OCI-LY3 (cell line): Measurements from ENCODE around the gene CXCL14.

Source experiments
- H2AFZ ChIP-seq: fragments of 200-600, 300-600 bp; shearing (Covaris generic); 2 replicates; pipeline ENCODE4 v1.6.0; 2014; ENCODE audit warnings: antibody characterized with exemption, low read depth, low read length
- H3K27ac ChIP-seq: fragments of 200-600, 300-600 bp; sonication (generic); 2 replicates; pipeline ENCODE4 v1.5.1; 2014; ENCODE audit warnings: mild to moderate bottlenecking, low read length, moderate library complexity, mixed read lengths
- H3K27me3 ChIP-seq: fragments of 200-600, 300-600 bp; sonication (generic); 2 replicates; pipeline ENCODE4 v1.6.1; 2014; ENCODE audit warnings: low read depth, low read length, mixed read lengths
- H3K36me3 ChIP-seq: fragments of 200-600, 300-600 bp; sonication (generic); replicated peaks from 2 replicates; pipeline ENCODE3; 2014; ENCODE audit warnings: low read depth, low read length, mixed read lengths
- H3K4me1 ChIP-seq: fragments of 300-600, 200-600 bp; sonication (generic); 2 replicates; pipeline ENCODE4 v1.6.1; 2014; ENCODE audit warnings: low read length, mixed read lengths
- H3K4me2 ChIP-seq: fragments of 200-600, 300-600 bp; sonication (generic); 2 replicates; pipeline ENCODE4 v1.6.1; 2014; ENCODE audit warnings: low read length, mixed read lengths
- H3K4me3 ChIP-seq: fragments of 300-600, 200-600 bp; sonication (generic); 2 replicates; pipeline ENCODE4 v1.5.1; 2014; ENCODE audit warnings: antibody characterized with exemption, mild to moderate bottlenecking, low read length, moderate library complexity
- H3K79me2 ChIP-seq: fragments of 300-600, 200-600 bp; shearing (Covaris generic); 2 replicates; pipeline ENCODE4 v1.6.1; 2014; ENCODE audit warnings: mild to moderate bottlenecking, low read length, mixed read lengths
- H3K9ac ChIP-seq: fragments of 300-600, 200-600 bp; shearing (Covaris generic); 2 replicates; pipeline ENCODE4 v1.6.0; 2014; ENCODE audit warnings: mild to moderate bottlenecking, low read length, moderate library complexity
- H3K9me3 ChIP-seq: fragments of 200-600, 300-600 bp; shearing (Covaris generic); 2 replicates; pipeline ENCODE4 v1.6.1; 2014; ENCODE audit warnings: low read length, mixed read lengths; ENCODE audit not compliant: insufficient read depth
- H4K20me1 ChIP-seq: fragments of 200-600, 300-600 bp; sonication (generic); 2 replicates; pipeline ENCODE4 v1.6.1; 2016; ENCODE audit warnings: low read length, mixed read lengths; ENCODE audit not compliant: insufficient read depth
- CTCF ChIP-seq: fragments of 200-600, 300-600 bp; sonication (generic); IDR thresholded peaks from 2 replicates; pipeline ENCODE4 v1.5.1; 2014; ENCODE audit warnings: antibody characterized with exemption, low read length, low read depth
- EZH2phosphoT487 ChIP-seq: fragments of 200-600 bp; shearing (Covaris generic); IDR thresholded peaks from 2 replicates; pipeline ENCODE4 v1.6.1; 2018; ENCODE audit warnings: antibody characterized with exemption, mixed run types, low read depth

Gene CXCL14

GRCh38 chr5:135555530-135555929 lies 23.3 kb downstream of the CXCL14 start:
- Histone ChIP-seq H4K20me1 (no peaks in the 10 kb centered on the region), H3K27me3 (peaks cover 19% of the 10 kb centered on the region; the same call in 1 of the 2 replicates), H3K9ac (no peak overlapping the region), H3K36me3 (no peaks in the 10 kb centered on the region), H3K4me3 (no peak overlapping the region), H3K4me1 (peaks cover 15% of the 10 kb centered on the region), H3K79me2 (no peaks in the 10 kb centered on the region), H2AFZ (no peak overlapping the region), H3K27ac (no peak overlapping the region), H3K9me3 (no peaks in the 10 kb centered on the region), H3K4me2 (no peak overlapping the region)
- TF ChIP-seq CTCF (no peak), EZH2phosphoT487 (no peak)

DNA sequence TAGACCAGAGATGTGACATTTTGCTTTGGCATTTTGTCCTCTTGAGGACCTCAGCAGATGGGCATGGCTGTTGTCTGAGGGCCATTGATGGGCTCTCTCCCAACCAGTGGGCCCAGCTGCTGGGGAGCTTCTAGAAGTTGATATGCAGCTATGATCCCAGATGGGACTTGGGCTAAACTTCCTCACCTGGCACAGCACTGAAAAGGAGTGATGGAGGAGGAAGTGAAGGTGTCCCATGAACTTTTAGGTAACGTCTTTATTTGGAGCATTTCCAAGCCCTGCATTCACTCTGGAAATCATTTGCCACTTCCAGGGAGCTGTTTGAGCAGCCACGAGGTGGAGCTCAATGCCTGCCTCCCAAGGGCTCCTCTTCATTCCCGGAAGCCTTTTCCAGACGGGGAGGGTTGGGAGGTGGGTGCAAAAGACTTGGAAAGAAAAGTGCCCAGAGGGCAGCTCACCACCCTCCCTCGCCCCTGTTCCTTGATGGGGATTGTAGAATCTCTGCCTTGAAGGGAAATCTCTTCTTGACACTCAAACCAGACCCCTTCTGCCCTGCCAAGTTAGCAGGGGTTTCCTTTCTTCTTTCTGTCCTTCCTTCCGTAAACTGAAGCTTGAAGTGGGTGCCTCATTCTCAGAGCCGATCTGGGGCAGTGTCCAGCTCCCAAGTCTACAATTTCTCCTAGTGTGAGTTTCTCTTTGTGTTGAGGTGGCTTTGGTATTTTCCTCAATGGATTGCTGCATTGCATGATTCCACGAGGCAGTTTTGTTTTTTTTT lies 24.9 kb downstream of the CXCL14 start:
- Histone ChIP-seq H3K4me3 (no peak overlapping the region), H3K9ac (no peak overlapping the region), H4K20me1 (no peaks in the 10 kb centered on the region), H3K4me1 (peaks cover 10% of the 10 kb centered on the region), H3K27ac (no peak overlapping the region), H3K9me3 (no peaks in the 10 kb centered on the region), H3K27me3 (peaks cover 29% of the 10 kb centered on the region), H3K36me3 (no peaks in the 10 kb centered on the region), H3K79me2 (no peaks in the 10 kb centered on the region), H3K4me2 (no peak overlapping the region), H2AFZ (no peak overlapping the region)
- no peak for TF ChIP-seq CTCF

DNA sequence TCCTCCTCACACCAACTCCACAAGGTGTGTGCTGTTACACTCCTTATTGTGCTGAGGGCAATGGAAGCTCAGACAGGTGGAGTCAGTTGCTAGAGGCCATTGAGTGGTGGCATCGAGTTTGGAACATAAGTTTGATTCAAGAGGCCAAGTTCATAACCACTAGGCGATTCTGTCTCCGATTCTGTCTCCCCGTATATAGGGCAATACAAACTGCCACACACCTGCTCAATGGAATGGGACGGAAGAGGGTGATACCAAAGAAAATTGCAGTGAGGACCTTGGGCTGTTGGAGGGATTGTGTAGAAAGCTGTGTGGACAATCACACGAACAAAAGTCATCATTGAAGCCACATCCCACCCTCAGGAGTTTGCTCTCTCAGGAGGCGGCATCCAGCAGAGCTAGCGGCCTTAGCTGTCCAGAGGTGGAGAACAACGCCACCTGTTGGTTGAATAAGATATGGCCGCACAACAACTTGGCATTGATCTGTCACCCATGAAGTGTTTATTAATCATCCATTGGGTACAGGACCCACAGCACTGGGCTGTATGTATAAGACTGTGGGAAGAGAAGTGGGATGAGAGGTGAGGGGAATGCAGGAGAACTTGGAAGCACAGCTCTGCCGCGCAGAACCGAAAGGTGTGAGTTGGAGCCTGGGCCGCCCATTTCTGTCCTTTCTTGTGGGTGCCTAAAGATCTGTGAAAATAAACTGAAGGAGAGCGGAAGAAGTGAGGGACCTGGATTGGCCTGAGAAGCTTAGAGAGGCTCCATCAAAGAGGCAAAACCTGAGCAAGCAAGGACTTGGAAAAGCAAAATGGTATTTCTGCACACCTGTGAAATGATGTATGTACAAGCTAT lies 27.0 kb downstream of the CXCL14 start:
- Histone ChIP-seq H3K27ac (no peak overlapping the region), H3K4me1 (peaks cover 1% of the 10 kb centered on the region), H3K79me2 (no peaks in the 10 kb centered on the region), H2AFZ (no peak overlapping the region), H3K4me3 (no peak overlapping the region), H3K9ac (no peak overlapping the region), H4K20me1 (no peaks in the 10 kb centered on the region), H3K4me2 (no peak overlapping the region), H3K27me3 (peaks cover 31% of the 10 kb centered on the region), H3K36me3 (no peaks in the 10 kb centered on the region), H3K9me3 (no peaks in the 10 kb centered on the region)
- TF ChIP-seq EZH2phosphoT487: no peak
- peak; percentile 68 for TF ChIP-seq CTCF

GRCh38 chr5:135549413-135549812 lies 29.4 kb downstream of the CXCL14 start:
- H3K4me3 ChIP-seq: no peak overlapping the region
- H3K27me3 ChIP-seq: peaks cover 23% of the 10 kb centered on the region
- H3K36me3 ChIP-seq: no peaks in the 10 kb centered on the region
- H3K79me2 ChIP-seq: no peaks in the 10 kb centered on the region
- H3K4me1 ChIP-seq: no peaks in the 10 kb centered on the region
- no peak overlapping the region for H3K4me2 ChIP-seq
- H3K9ac ChIP-seq: no peak overlapping the region
- no peak overlapping the region for H2AFZ ChIP-seq
- TF ChIP-seq CTCF (no peak), EZH2phosphoT487 (no peak)
- H3K9me3 ChIP-seq: no peaks in the 10 kb centered on the region
- H4K20me1 ChIP-seq: no peaks in the 10 kb centered on the region
- no peak overlapping the region for H3K27ac ChIP-seq
